Activated T-helper 1 cell treated with anti-CD3 and anti-CD28 coated beads, Interleukin-12 subunit alpha, Interleukin-12 subunit beta, Interleukin-2, Interleukin-4 antibody, amounts not matched to agents 30 ng/mL and 10 ng/mL and 1 ng/mL, durations not matched to agents 14 hours and 24 hours and 36 hours (primary cell): ENCODE measurements around the gene APC2. TPM values are rescaled to one million over a fixed set of nuclear protein-coding genes. Genes with fewer than 3 reads are reported as not detected.

Experiments used
- DNase-seq: peaks from one replicate; pipeline ENCODE4 v3.0.0; 2021; ENCODE audit warnings: low spot score
- H3K27ac Mint-ChIP-seq: one replicate; pipeline ENCODE4 v1.8.0; 2021; ENCODE audit warnings: mild to moderate bottlenecking, mixed read lengths
- H3K27me3 Mint-ChIP-seq: one replicate; pipeline ENCODE4 v1.8.0; 2022; ENCODE audit warnings: mild to moderate bottlenecking, moderate library complexity, mixed read lengths; ENCODE audit not compliant: insufficient read depth
- H3K36me3 Mint-ChIP-seq: one replicate; pipeline ENCODE4 v1.8.0; 2021; ENCODE audit warnings: low read depth, mixed read lengths
- H3K4me1 Mint-ChIP-seq: one replicate; pipeline ENCODE4 v1.8.0; 2021; ENCODE audit warnings: low read depth, mixed read lengths
- H3K4me3 Mint-ChIP-seq: one replicate; pipeline ENCODE4 v1.8.0; 2021; ENCODE audit warnings: mild to moderate bottlenecking, moderate library complexity, mixed read lengths
- H3K9me3 Mint-ChIP-seq: one replicate; pipeline ENCODE4 v1.8.0; 2021; ENCODE audit warnings: mixed read lengths
- intact Hi-C: fragments of 100-400 bp; cut with micrococcal nuclease; formaldehyde crosslinking; loops from one replicate; pipeline ENCODE4 v1.15.1; 2024
- total RNA-seq: library from RNA; stranded (reverse); gene quantifications from 2 replicates; pipeline ENCODE4 v1.2.3, GENCODE V29; 2022

The APC2 gene
- total RNA-seq, 1 donor from 2014 or later = 0.16 TPM

DNA sequence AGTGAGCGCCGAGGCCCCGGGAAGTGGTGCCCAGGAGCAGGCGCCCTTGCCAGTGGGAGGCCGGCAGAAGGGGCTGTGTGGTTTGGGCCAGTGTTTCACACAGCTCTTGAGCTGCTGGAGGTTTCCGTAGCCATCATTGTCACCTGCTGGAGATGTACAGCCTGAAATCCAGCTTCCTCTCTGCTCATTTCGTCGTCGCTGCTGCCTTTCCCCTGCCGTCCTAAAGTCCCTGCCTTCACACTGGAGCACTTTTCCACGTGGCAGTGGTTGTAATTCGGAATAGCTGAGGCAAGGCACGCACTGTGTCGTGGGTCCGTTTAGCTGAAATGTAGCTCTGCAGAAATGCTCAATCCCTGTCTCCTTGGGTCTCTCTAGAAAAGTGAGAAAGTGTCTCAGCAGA lies 29.3 kb upstream of the APC2 start:
- no peaks in the 10 kb centered on the region for H3K9me3 Mint-ChIP-seq
- intact Hi-C loops = no loop called here
- no peak overlapping the region for H3K27ac Mint-ChIP-seq
- DNase-seq = no peak
- peaks cover 6% of the 10 kb centered on the region for H3K4me1 Mint-ChIP-seq
- H3K36me3 Mint-ChIP-seq = peaks cover 38% of the 10 kb centered on the region
- H3K4me3 Mint-ChIP-seq = no peak overlapping the region
- no peaks in the 10 kb centered on the region for H3K27me3 Mint-ChIP-seq

DNA sequence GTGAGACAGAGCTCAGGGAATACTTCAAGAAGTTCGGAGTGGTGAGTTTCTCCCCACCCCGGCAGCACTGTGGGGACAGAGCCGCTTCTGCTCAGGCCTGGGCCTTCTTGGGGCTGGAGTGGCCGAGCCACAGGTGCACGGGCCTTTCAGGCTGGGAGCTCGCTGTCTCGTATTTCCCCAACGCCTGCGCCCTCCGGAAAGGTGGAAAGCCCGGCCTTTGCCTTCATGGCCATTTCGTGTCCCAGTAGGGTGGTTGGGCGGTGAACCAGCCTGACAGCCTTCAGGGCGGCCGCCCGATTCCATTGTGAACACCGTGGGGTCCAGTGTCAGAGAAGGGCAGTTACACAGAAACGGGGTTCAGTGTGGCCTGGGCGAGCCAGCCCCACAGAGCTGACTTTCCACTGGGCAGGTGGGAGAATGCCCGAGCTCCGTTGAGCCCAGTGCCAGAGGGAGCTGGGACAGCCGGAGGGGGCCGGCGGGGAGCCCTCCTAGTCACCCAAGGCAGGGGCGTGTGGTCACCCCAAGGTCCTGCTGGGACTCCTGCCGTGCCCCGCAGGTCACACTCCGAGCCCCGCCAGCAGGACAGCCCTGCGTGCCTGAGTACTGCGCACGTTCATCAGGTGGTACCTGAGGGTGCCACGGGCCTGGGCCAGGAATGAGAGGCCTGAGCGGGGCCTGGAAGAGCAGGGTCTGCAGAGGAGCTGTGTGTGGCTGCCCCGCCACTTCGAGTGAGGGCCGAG lies 28.5 kb upstream of the APC2 start:
- Mint-ChIP-seq H3K9me3 (no peaks in the 10 kb centered on the region), H3K4me1 (peaks cover 6% of the 10 kb centered on the region), H3K36me3 (peaks cover 38% of the 10 kb centered on the region), H3K27ac (no peak overlapping the region), H3K4me3 (no peak overlapping the region), H3K27me3 (no peaks in the 10 kb centered on the region)
- intact Hi-C loops = no loop called here
- DNase-seq = no peak

DNA sequence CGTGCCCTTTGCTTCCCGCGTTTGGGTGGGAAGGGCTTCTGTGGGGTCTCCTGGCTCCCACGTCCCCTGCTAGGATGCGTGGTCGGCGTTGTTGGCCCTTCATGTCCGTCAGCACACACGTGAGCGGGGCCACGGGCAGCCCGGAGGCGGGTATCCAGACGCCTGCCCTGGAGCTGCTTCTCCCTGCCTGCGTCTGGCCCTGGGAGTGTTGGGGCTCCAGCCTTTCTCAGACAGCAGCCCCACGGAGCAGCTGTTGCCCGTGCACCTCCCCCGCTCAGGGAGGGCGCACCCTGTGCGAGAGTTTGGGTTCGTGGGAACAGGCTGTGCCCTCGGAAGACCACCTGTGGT lies 28.0 kb upstream of the APC2 start:
- no peaks in the 10 kb centered on the region for H3K9me3 Mint-ChIP-seq
- DNase-seq = no peak
- no peaks in the 10 kb centered on the region for H3K27me3 Mint-ChIP-seq
- peaks cover 38% of the 10 kb centered on the region for H3K36me3 Mint-ChIP-seq
- H3K4me3 Mint-ChIP-seq = no peak overlapping the region
- intact Hi-C loops = no loop called here
- no peak overlapping the region for H3K27ac Mint-ChIP-seq
- H3K4me1 Mint-ChIP-seq = peaks cover 6% of the 10 kb centered on the region

DNA sequence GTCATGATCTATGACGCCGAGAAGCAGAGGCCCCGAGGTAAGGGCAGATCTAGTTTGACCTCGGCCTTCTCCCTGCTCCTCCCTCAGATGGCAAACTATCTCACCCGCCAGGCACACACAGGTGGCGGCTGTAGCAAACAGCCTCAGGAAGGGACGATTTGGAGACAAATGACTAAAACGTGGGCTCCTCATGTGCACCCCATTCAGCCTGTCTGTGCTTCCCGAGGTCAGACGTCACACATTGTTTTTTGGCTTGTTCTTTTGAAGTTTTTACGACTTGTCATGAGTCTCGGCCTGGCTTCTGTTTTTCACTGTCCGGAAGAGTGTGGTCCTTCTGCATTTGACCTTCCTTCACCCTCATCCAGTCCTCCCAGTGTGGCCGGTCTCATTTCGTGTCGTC lies 27.6 kb upstream of the APC2 start:
- intact Hi-C loops = no loop called here
- DNase-seq = no peak
- Mint-ChIP-seq H3K27me3 (no peaks in the 10 kb centered on the region), H3K27ac (no peak overlapping the region), H3K9me3 (no peaks in the 10 kb centered on the region), H3K4me3 (no peak overlapping the region), H3K4me1 (peaks cover 3% of the 10 kb centered on the region), H3K36me3 (peaks cover 36% of the 10 kb centered on the region)

DNA sequence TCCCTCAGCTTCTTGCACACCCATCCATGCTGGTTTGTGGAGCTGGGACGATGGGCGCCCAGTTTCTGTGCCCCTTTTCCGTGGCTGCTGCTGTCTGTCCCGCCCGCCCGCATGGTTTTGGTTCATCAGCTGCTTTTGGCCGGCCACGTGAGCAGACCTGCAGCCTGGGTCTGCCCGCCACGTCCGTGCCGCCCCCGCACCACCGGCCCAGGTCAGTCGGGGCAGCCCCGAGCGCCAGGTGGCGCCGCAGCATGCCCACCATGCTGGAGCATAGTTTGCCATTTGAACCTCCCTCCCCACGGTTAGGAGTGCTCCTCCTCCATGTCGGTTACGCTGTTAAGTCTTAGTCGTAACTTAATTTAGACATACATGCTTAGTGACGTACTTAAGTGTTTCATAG lies 27.0 kb upstream of the APC2 start:
- peaks cover 33% of the 10 kb centered on the region for H3K36me3 Mint-ChIP-seq
- H3K4me1 Mint-ChIP-seq = no peaks in the 10 kb centered on the region
- H3K27me3 Mint-ChIP-seq = no peaks in the 10 kb centered on the region
- no peak overlapping the region for H3K4me3 Mint-ChIP-seq
- no peak overlapping the region for H3K27ac Mint-ChIP-seq
- no peak for DNase-seq
- intact Hi-C loops = no loop called here
- H3K9me3 Mint-ChIP-seq = no peaks in the 10 kb centered on the region

DNA sequence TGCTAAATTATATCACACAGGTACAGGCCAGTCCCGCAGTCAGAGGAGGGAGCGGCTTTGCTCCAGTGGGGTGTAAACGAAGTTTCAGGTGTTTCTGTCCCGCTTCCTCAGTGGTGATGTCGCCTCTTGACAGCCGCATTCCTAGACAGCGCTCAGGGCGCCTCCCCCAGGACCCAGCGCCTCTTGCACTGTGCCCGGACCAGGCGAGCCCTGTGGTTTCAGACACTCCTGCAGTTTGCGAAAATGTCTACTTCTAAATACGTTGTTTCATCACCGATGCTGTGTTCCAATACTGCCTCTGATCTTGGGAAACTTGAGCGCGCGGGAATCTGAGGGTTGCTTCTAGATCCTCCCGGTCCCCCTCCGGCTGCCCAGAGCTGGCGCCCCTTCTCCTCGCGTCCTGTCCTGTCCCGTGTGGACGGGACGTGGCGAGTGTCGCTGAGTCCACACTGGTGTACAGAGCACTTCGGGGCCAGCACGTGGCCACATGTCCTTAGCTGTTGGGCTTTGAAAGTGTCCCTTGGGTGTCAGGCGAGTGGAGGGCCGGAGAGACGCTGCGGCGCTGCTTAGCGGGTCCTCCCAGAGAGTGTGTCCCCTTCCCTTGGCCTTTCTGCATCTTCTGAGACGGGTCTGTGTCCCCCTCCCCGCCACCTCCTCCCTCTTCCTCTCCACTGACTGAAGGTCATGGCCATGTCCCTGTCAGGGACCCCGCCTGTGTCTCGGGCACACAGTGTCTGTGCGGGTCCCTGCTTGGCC lies 26.3 kb upstream of the APC2 start:
- no peaks in the 10 kb centered on the region for H3K4me1 Mint-ChIP-seq
- H3K27ac Mint-ChIP-seq = no peak overlapping the region
- intact Hi-C loops = no loop called here
- H3K9me3 Mint-ChIP-seq = no peaks in the 10 kb centered on the region
- no peaks in the 10 kb centered on the region for H3K27me3 Mint-ChIP-seq
- H3K36me3 Mint-ChIP-seq = peaks cover 38% of the 10 kb centered on the region
- no peak overlapping the region for H3K4me3 Mint-ChIP-seq
- DNase-seq = no peak

DNA sequence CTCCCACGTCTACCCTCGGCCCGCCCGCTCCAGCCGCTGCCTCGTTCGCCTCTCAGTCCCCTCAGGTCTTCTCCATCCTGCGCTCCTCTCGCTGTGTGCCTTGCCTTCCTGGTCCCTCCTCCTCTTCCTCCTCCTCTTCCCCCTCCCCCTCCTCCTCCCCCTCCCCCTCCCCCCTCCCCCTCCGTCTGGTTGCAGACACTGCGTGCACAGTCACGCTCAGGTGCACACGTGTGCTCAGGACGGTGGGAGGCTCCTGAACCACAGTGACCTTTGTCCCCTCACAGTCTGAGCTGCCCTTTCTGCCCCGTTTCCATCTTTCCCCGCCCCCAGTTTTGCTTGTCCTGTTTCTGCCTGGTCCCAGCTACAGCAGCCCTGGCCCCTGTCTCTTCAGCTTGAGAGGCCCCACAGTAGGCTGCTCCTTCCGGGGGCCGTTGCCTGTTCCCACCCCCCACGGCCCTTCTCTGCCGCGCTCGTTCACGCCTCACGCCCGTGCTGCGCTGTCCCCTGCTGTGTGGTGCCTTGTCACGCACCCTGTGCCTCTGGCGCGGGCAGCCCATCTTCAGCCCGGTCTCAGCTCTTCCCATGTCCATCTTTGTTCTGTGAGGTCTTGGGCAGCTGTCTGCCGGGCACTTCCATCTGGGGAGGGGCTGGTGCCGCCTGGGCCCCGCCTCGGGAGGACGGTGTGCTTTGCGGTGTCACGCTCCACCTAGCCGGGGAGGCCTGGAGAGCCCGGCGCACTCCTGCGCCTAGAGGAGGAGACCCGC lies 25.5 kb upstream of the APC2 start:
- H3K27ac Mint-ChIP-seq = no peak overlapping the region
- no peaks in the 10 kb centered on the region for H3K27me3 Mint-ChIP-seq
- H3K36me3 Mint-ChIP-seq = peaks cover 32% of the 10 kb centered on the region
- no peaks in the 10 kb centered on the region for H3K4me1 Mint-ChIP-seq
- no peaks in the 10 kb centered on the region for H3K9me3 Mint-ChIP-seq
- H3K4me3 Mint-ChIP-seq = no peak overlapping the region
- intact Hi-C loops = no loop called here
- DNase-seq = no peak

DNA sequence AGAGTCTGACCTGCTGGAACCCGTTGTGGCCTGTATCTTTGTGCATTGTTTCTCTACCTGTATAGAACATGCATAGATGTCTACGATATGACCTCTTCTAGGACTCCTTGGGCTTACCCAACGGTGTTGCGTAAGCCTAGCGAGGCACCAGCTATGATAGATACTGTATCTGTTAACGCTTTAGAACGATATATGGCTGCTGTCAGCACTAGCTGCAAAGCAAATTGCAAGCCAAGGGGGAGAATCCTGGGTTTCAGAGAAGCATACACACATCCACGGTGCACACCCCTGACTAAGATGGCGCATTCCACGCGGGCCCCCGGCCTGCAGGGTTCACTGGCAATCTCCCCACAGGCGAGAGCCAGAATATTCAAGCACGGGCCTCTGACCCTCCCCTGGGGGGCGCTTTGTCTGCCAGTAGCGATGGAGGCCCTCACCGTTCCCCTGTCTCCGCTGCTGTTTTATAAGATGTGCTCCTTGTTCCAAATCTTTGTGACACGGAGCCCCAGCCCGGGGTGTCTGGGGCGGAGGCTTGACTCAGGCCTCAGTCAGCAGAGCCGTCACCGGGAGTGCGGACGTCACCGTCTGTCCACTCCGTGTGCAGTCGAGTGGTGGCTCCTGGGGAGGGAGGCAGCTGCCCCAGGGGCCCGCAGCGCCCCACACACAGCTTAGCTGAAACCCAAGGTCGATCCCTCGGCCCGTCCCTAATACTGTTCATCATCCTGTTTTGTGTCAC lies 24.7 kb upstream of the APC2 start:
- H3K9me3 Mint-ChIP-seq = no peaks in the 10 kb centered on the region
- peaks cover 29% of the 10 kb centered on the region for H3K36me3 Mint-ChIP-seq
- H3K4me3 Mint-ChIP-seq = no peak overlapping the region
- H3K4me1 Mint-ChIP-seq = no peaks in the 10 kb centered on the region
- H3K27me3 Mint-ChIP-seq = no peaks in the 10 kb centered on the region
- no peak overlapping the region for H3K27ac Mint-ChIP-seq
- intact Hi-C loops = no loop called here
- DNase-seq = no peak

DNA sequence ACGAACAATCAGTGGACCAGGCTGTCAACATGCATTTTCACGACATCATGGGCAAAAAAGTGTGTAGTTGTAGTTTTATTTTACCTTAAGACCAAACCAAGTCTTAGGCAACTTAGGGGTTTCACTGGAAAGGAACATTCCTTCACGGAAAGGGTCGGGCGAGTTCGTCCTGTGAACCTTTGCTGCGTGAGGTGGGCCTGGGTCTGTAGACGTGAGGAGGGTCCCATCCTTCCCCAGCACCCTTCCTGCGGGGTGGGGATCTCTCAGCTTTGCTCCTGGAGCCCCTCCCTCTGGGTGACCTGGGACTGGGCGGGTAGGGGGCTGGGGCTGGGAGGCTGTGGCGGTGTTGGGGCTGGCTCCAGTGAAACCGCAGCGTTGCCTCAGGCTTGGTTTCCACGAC lies 24.0 kb upstream of the APC2 start:
- no peaks in the 10 kb centered on the region for H3K27me3 Mint-ChIP-seq
- DNase-seq = no peak
- peaks cover 25% of the 10 kb centered on the region for H3K36me3 Mint-ChIP-seq
- no peaks in the 10 kb centered on the region for H3K9me3 Mint-ChIP-seq
- no peak overlapping the region for H3K4me3 Mint-ChIP-seq
- intact Hi-C loops = no loop called here
- H3K4me1 Mint-ChIP-seq = no peaks in the 10 kb centered on the region
- no peak overlapping the region for H3K27ac Mint-ChIP-seq

DNA sequence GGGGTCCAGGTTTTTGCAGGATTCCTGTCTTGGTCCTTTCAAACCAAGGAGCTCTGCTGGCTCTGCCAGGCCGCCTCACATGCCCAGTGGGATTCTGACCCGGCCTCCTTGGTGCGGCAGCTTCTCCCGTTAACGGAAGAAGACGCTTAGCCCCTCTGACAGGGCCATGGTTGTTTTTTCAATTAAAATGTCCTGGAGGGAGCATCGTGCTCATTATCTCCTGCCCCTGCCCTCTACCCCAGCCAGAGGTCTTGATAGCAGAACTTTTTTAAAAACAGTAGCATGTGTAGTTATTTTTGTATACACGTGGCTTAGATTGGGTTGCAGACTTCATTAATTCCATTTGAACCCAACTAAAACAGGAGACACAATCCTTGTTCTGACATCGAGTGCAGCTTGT lies 23.2 kb upstream of the APC2 start:
- Mint-ChIP-seq H3K36me3 (peaks cover 26% of the 10 kb centered on the region), H3K9me3 (no peaks in the 10 kb centered on the region), H3K27me3 (no peaks in the 10 kb centered on the region), H3K4me3 (no peak overlapping the region), H3K27ac (no peak overlapping the region), H3K4me1 (no peaks in the 10 kb centered on the region)
- no peak for DNase-seq
- intact Hi-C loops = no loop called here

DNA sequence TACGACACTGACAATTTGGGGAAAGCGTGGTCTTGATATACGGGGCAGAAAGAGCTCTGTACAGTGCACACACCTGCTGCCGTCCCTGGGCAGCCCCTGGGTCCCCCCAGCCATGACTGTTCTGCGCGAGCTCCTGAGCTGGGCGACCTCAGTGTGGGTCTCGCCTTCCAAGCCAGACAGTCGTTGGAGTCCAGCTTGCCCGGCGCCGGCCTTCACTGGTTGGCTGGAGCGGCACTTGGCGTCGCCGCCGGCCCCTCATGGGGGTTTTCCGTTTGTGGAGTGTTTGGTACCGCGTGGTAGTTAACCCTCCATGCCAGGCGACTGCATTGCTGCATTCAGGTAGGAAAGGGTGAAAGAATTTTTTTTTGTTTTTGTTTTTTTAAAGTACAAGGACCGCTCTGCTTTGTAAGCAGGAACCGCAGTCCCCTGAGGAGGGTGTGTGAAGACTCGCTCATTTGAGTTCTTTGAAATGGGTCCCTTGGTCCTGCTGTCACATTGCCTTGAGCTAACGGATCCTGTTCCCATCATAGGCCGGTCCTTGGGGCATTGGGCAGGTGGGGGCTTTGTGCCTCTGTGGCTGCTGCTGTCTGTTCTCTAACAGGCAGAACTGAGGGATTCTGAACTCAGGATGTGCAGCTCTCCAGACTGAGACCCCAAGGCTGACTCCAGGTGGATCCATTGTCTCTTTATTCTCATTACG lies 22.6 kb upstream of the APC2 start:
- DNase-seq = no peak
- H3K4me3 Mint-ChIP-seq = no peak overlapping the region
- H3K4me1 Mint-ChIP-seq = no peaks in the 10 kb centered on the region
- no peaks in the 10 kb centered on the region for H3K27me3 Mint-ChIP-seq
- no peaks in the 10 kb centered on the region for H3K9me3 Mint-ChIP-seq
- peaks cover 26% of the 10 kb centered on the region for H3K36me3 Mint-ChIP-seq
- H3K27ac Mint-ChIP-seq = no peak overlapping the region
- intact Hi-C loops = no loop called here

DNA sequence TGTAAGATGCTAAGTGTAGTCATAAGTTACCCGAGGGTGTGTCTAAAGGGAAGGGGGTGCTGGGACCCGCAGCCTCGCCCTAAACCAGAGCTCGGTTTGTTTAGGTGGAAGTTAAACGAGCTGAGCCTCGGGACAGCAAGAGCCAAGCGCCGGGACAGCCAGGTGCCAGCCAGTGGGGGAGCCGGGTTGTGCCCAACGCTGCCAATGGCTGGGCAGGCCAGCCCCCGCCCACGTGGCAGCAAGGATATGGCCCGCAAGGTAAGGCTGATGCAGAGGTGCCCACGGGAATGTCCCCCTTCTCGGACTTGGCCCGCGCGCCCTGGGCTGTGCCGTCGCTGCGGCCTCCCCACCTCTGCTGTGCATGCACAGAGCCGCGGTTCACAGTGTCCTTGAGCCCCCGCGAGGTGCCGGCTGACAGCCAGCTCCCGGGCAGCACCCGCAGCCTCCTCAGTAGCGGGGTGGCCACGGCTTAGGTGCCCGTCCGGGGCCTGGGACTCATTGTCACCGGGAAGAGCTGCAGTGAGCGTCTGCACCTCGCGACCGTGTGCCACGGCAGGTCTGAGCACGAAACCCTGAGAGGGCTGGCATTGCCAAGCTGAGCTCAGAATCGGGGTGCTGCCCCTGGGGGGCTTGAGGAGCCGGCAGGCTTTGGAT lies 21.1 kb upstream of the APC2 start:
- no peak overlapping the region for H3K4me3 Mint-ChIP-seq
- intact Hi-C loops = no loop called here
- no peaks in the 10 kb centered on the region for H3K27me3 Mint-ChIP-seq
- no peaks in the 10 kb centered on the region for H3K9me3 Mint-ChIP-seq
- no peaks in the 10 kb centered on the region for H3K4me1 Mint-ChIP-seq
- DNase-seq = no peak
- peaks cover 15% of the 10 kb centered on the region for H3K36me3 Mint-ChIP-seq
- H3K27ac Mint-ChIP-seq = no peak overlapping the region
